A172 (cell line): Measurements from ENCODE around the gene KHDRBS2. TPM values are rescaled to one million over a fixed set of nuclear protein-coding genes. Genes with fewer than 3 reads are reported as not detected.
"Not testable (repeated sequence)": the region's sequence is repeated elsewhere in the genome, so short reads cannot be mapped to it uniquely, and the experiment has no call there.

Experiments used
- DNase-seq: peaks from one replicate; pipeline ENCODE4 v3.0.0-alpha.2; 2015; ENCODE audit warnings: low spot score
- total RNA-seq: library from RNA; depleted of rRNA; stranded (reverse); fragments of >200 nt; shearing (Covaris generic); gene quantifications from 2 replicates; pipeline ENCODE4 v1.2.3, GENCODE V29; 2014

KHDRBS2 gene
- total RNA-seq, 1 experiment from 2014 or later = not detected

GRCh38 chr6:61868507-61869080, 417.4 kb downstream of the KHDRBS2 start:
- no peak for DNase-seq

DNA sequence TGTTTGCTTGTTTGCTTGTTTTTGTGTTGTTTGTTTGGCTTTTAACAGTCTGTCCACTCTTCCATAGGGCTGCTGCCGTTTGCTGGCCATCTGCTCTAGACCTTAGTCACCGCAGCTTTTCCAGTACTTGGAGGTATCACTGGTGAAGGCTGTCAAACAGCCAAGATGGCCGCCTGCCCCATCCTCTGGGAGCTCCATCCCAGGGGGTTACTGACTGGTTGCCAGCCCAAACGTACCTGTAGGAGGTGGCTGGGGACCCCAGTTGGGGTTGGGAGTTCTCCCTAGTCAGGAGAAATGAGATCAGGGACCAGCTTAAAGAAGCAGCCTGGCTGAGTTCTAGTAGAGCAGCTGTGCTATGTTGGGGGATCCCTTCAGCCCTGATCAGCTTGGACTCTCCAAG, 418.4 kb downstream of the KHDRBS2 start:
- no peak for DNase-seq

GRCh38 chr6:61857541-61857940, 428.5 kb downstream of the KHDRBS2 start:
- DNase-seq = no peak

DNA sequence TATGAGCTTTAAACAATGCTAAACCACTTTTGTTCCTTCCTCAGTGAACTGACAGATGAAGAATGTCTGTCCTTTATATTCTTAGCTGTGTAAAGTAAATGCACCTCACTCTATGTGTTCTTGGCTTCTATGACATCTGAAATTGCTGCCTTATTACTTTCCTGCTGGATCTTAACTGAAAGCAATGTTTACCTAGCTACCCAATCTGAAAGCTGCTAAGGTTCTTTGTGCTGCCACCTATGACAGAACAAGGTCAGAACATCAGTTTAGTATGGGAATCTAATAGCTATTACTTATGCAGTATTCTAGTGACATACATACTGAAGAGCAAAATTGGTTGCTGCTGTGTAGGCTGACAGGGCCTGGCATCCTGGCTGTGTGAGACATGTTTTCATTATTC, 444.1 kb downstream of the KHDRBS2 start:
- DNase-seq = no peak

DNA sequence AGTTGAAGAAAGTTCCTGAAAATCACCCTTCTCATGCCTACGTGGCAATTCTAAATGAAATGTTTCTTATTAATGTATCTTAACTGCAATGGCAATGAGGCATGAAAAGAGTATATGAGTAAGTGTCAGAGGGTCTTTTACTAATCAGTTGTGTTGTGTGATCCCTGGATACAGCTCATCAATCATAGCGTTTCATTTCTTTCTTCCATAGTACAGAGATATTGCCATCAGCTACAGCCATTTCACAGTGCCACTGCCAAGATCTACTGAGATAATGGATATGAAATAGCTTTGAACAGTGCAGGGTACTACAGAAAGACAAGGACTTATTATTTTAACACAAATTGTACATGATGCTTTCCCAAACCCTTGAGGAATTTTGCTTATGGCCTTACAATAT, 450.8 kb downstream of the KHDRBS2 start:
- DNase-seq = no peak

- no peak for DNase-seq
Observed at GRCh38 chr6:61833176-61833755, 452.8 kb downstream of the KHDRBS2 start.

- no peak for DNase-seq
Observed at GRCh38 chr6:61817716-61818115, 468.3 kb downstream of the KHDRBS2 start.

GRCh38 chr6:61810047-61810446, 476.0 kb downstream of the KHDRBS2 start:
- DNase-seq = no peak

DNA sequence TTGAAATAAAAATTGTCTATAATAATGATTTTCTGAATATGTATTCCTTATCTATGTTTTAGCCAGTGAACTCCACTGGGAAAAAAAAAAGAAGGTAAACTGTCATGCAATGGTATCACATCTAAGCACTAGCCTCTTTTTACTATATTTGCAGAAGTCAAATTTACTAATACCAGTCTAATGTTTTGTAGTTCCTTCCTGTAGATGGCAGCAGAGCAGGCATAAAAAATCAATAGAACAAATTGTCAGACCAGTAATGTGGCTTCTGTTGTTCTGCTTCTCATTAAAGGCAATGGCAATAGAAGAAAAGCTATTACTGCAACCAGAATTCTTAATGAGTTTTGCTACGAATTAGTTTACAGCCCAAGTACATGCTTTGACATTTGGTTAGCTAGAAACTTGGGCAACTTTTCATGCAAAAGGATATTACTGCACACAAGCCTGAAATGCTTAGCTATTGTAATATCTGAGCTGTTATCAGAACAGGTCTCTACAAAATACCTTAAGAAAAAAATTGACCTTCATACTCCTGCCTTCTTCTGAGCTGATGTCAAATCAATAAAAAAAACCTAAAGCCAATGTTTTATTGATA, 476.9 kb downstream of the KHDRBS2 start:
- DNase-seq = peak; percentile 0

DNA sequence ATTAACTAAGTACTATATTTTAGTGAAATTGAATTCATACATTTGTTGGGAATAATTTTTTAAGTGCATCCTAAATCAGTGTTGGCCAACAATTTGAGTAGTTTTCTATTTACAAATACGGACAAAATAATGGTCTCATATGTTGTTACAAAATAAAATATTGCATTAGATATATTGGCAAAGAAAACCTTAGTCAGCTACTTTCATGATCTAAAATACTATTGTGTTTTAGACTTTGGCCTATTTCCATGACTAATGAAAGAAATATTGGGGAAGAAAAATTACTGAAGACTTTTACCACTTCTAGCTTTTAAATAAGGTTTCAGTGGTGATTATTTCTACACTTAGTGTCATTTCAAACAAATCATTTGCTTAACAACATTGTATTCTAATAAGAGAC, 498.0 kb downstream of the KHDRBS2 start:
- no peak for DNase-seq

- not testable (repeated sequence) for DNase-seq
Observed at GRCh38 chr6:61769446-61769845, 516.6 kb downstream of the KHDRBS2 start.

DNA sequence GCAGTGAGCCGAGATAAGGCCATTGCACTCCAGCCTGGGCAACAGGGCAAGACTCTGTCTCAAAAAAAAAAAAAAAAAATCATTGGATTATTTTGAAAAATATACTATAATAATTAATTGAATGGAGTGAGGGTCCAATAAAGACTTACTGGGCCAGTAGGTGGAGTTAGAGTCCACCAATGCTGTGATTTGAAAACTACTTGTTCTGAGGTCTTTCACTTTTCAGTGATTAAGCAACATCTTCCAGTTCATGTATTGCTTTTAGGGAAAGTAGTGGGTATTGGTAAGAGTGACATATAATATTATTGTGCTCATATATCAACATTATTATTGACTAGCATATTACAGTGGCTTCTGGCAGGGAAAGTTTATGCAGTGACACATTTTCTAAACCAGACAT, 530.3 kb downstream of the KHDRBS2 start:
- DNase-seq = no peak

GRCh38 chr6:61751986-61752385, 534.0 kb downstream of the KHDRBS2 start:
- no peak for DNase-seq

DNA sequence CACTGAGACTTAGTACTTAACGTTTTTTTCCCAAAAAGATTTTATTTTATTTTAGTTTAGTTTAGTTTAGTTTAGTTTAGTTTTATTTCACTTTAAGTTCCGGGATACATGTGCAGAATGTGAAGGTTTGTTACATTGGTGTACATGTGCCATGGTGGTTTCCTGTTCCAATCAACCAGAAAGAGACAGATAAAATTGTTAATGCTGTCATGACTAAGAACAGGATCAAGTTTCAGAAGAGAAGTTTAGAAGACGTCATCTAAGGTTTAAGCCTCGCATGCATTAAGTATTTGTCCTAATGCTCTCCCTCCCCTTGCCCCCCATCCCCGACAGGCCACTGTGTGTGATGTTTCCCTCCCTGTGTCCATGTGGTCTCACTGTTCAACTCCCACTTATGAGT, 540.0 kb downstream of the KHDRBS2 start:
- no peak for DNase-seq

GRCh38 chr6:61711849-61712248, 574.2 kb downstream of the KHDRBS2 start:
- DNase-seq = no peak

- DNase-seq = no peak
Observed at GRCh38 chr6:61688165-61688564, 597.9 kb downstream of the KHDRBS2 start.

DNA sequence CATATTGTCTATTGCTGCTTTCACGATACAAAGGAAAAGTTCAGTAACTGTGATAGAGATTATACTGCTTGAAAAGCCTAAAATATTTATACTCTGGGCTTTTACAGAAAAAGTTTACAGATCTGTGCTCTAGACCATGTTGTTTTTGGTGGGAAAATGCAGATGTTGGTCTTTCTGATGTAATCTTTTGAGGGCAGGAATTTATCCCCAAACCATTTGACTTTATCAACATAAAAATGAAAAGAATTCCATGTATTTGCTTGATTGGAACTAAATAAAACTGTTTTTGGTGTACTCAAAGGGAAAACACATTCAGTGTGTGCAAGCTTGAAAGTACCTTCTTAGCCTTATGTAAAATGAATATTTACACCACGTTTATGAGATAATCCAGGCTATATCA, 603.5 kb downstream of the KHDRBS2 start:
- no peak for DNase-seq

GRCh38 chr6:61679625-61680024, 606.4 kb downstream of the KHDRBS2 start:
- DNase-seq = no peak

DNA sequence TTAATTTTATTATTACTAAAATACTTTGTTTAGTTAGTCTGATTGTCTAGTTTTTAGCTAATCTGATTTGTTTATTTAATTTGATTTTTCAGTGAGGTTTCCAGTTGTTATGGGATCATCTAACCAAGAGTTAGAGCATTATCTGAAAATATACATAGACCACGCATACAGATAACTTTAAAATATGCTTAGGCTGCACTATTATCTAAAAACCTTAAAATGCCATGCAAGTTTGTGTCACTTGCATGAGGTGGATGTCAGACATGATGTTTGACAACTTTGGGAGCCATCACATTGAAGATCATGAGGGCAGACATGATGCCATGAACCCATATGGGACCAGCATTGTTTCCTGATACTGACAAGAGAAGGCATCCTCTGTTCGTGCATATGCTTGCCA, 610.3 kb downstream of the KHDRBS2 start:
- DNase-seq = no peak

GRCh38 chr6:61649845-61650244, 636.2 kb downstream of the KHDRBS2 start:
- DNase-seq = no peak

- DNase-seq = no peak
Observed at GRCh38 chr6:61640463-61640862, 645.6 kb downstream of the KHDRBS2 start.
